Measurements from ENCODE around the gene PSMD3.

The PSMD3 gene

GRCh38 chr17:39980351-39981206 lies at the start of gene PSMD3:
Gene PSMD3 (plus strand): TSS chr17:39980807. CDS start chr17:39980971, 164 bp downstream.
- peak; percentile 96 for DNase-seq (ENCODE audit: low spot score)
- TF ChIP-seq CTCF (IDR thresholded peaks at IDR 0.05; ENCODE audit: extremely low read depth, missing control alignments): peak; percentile 57

GRCh38 chr17:39933912-39934311 lies 46.7 kb upstream of the PSMD3 start:
- no peak for DNase-seq (ENCODE audit: low spot score)
- no peak for TF ChIP-seq CTCF (IDR thresholded peaks at IDR 0.05; ENCODE audit: extremely low read depth, missing control alignments)

GRCh38 chr17:39934324-39934723 lies 46.3 kb upstream of the PSMD3 start:
- DNase-seq (ENCODE audit: low spot score): no peak
- no peak for TF ChIP-seq CTCF (IDR thresholded peaks at IDR 0.05; ENCODE audit: extremely low read depth, missing control alignments)

GRCh38 chr17:39935909-39936308 lies 44.7 kb upstream of the PSMD3 start:
- DNase-seq (ENCODE audit: low spot score): no peak
- TF ChIP-seq CTCF (IDR thresholded peaks at IDR 0.05; ENCODE audit: extremely low read depth, missing control alignments): no peak

GRCh38 chr17:39937447-39937846 lies 43.2 kb upstream of the PSMD3 start:
- no peak for DNase-seq (ENCODE audit: low spot score)
- TF ChIP-seq CTCF (IDR thresholded peaks at IDR 0.05; ENCODE audit: extremely low read depth, missing control alignments): no peak

- DNase-seq (ENCODE audit: low spot score): peak; percentile 47
- no peak for TF ChIP-seq CTCF (IDR thresholded peaks at IDR 0.05; ENCODE audit: extremely low read depth, missing control alignments)
Observed at GRCh38 chr17:39938140-39938869, 42.3 kb upstream of the PSMD3 start.

GRCh38 chr17:39939106-39939505 lies 41.5 kb upstream of the PSMD3 start:
- TF ChIP-seq CTCF (IDR thresholded peaks at IDR 0.05; ENCODE audit: extremely low read depth, missing control alignments): no peak

More at GRCh38 chr17:39939106-39939505, 41.5 kb upstream of the PSMD3 start:
- no peak for DNase-seq (ENCODE audit: low spot score)

Measured in GM20000 (cell line).